BJ (cell line): ENCODE measurements around the gene RABAC1. TPM values are rescaled to one million over a fixed set of nuclear protein-coding genes. Genes with fewer than 3 reads are reported as not detected.

Experiments
- CTCF ChIA-PET: fragments of 350-600 bp; formaldehyde crosslinking; extraction: SDS; loops from one replicate; lab custom pipeline; 2021; ENCODE audit warnings: antibody characterized with exemption, inconsistent platforms; lab: Yijun Ruan, JAX
- POLR2A ChIA-PET: fragments of 300-600 bp; sonication (Branson Sonifier 250); formaldehyde crosslinking; extraction: SDS; loops from one replicate; lab custom pipeline; 2021; ENCODE audit warnings: antibody characterized with exemption; lab: Charles Lee
- DNase-seq: peaks from one replicate; pipeline ENCODE4 v3.0.0-alpha.2; 2011; ENCODE audit warnings: low read depth
- H3K27me3 ChIP-seq: 2 replicates; pipeline ENCODE4 v1.6.0; 2011; ENCODE audit warnings: low read length; ENCODE audit not compliant: control insufficient read depth, insufficient read depth
- H3K36me3 ChIP-seq: 2 replicates; pipeline ENCODE4 v1.5.1; 2011; ENCODE audit warnings: low read length; ENCODE audit not compliant: control insufficient read depth, insufficient read depth
- H3K4me3 ChIP-seq: 2 replicates; pipeline ENCODE4 v1.5.1; 2011; ENCODE audit warnings: low read depth, mild to moderate bottlenecking, control low read depth, low read length
- polyA plus RNA-seq: library from polyadenylated mRNA; depleted of rRNA; stranded (reverse); fragments of >200 nt; gene quantifications from 2 replicates; pipeline ENCODE4 v1.2.3, GENCODE V29; 2011
- TF ChIP-seq, protein P1 (sequence below): IDR thresholded peaks from 2 replicates; pipeline ENCODE4 v1.5.1; 2011; ENCODE audit warnings: low read depth, mild to moderate bottlenecking, control low read depth, inconsistent platforms, low read length, moderate library complexity; ENCODE audit not compliant: insufficient read depth

The RABAC1 gene
- polyA plus RNA-seq, 1 experiment: 361 TPM

DNA sequence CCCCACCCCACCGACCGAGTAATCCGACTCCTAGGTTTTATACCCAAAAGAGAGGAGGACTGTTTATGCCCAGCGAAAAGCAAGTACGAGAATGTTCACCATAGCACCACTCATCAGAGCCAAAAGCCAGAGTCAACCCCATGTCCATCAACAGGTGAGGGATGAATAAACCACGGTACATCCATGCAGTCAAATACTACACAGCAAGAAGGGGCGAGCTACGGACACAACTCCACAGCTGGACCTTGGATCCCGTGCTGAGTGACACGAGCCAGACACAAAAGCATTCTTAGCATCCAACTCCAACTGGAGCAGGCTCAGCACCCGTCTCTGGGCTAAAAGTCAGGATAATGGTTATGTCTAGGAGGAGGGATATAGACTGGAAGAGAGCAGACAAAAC, 12.2 kb upstream of the RABAC1 start:
- peaks cover 2% of the 10 kb centered on the region; the same call in 1 of the 2 replicates for H3K27me3 ChIP-seq
- POLR2A ChIA-PET: no interaction called here
- CTCF ChIA-PET: no interaction called here
- TF ChIP-seq, protein P1, sequence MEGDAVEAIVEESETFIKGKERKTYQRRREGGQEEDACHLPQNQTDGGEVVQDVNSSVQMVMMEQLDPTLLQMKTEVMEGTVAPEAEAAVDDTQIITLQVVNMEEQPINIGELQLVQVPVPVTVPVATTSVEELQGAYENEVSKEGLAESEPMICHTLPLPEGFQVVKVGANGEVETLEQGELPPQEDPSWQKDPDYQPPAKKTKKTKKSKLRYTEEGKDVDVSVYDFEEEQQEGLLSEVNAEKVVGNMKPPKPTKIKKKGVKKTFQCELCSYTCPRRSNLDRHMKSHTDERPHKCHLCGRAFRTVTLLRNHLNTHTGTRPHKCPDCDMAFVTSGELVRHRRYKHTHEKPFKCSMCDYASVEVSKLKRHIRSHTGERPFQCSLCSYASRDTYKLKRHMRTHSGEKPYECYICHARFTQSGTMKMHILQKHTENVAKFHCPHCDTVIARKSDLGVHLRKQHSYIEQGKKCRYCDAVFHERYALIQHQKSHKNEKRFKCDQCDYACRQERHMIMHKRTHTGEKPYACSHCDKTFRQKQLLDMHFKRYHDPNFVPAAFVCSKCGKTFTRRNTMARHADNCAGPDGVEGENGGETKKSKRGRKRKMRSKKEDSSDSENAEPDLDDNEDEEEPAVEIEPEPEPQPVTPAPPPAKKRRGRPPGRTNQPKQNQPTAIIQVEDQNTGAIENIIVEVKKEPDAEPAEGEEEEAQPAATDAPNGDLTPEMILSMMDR: no peak
- no peak overlapping the region for H3K4me3 ChIP-seq
- DNase-seq: no peak
- no peaks in the 10 kb centered on the region for H3K36me3 ChIP-seq

DNA sequence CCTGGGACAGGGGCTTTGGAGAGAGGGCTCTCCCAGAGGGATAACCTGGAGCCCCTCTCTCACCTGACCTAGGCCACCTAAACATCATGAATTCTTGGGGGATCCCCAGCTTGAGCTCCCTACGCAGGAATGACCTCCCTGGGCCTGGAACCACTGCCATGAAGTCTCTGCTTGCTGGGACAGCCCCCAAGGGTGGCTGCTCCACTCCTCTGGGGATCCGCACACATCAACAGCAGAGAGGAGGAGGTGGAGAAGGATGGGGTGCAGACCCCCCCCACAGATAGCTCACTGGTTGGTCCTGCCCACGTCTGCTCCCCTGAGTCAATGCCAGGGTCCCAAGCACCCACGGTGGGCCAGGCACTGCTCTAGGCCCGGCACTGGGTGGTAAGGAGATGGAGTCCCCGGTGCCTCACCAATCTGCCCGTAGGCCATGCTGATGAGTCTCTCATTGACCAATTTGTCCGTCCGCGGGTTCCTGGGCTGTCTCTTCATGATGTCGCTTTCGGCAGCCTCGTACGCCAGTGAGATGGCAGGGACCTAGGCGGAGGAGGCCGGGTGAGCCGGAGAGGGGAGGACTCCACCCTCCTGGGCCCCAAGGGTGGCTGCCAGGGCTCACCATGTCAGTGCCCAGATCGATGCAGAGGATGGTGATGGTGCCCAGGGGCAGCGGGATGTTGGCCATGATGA, 10.8 kb upstream of the RABAC1 start:
- ChIA-PET POLR2A (no interaction called here), CTCF (interaction anchor here (1.6 kb wide), 1 partner anchor 17 kb away, joined by 4 read pairs; no protein-coding TSS in a partner anchor)
- no peaks in the 10 kb centered on the region for H3K36me3 ChIP-seq
- no peak overlapping the region for H3K4me3 ChIP-seq
- TF ChIP-seq, protein P1: no peak
- no peak for DNase-seq
- peaks cover 2% of the 10 kb centered on the region; the same call in 1 of the 2 replicates for H3K27me3 ChIP-seq

DNA sequence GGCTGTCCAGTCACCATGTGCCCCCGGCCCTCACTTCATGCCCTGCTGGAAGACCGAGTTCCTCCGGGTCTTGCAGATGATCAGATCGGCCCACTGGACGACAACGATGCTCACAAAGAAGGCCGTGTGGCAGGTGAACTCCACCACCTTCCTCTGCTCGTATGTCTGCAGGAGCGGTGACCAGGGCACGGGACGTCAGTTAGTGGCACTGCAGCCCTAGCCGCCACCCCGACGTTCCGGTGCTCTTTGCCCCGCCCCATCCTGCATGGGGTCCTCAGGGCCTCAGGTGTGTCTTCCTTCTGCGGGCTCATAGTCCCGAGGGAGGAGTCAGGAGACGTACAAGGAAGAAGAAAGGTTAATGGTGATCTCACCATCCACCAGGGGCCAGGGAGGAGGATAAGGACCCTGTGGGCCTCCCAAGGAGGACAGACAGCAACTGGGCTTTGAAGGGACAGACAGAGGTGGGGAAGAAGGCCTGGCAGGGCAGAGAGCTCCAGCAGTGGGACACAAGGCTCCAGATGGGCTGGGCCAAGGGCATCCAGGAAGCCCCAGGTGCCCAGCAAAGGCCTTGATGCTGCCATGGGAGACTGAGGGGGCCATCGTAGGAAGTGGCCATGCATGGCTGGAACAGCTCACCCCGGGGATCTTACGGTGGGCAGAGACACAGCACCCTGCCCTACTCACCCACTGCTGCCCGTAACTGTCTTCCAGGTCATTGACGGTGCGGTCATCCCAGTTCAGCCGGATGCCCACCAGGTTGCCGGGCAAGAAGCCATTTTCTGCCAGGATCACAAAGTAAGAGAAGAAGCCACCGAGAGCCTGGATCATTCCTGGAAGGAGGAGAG, 9.9 kb upstream of the RABAC1 start:
- CTCF ChIA-PET: interaction anchor here (1.6 kb wide), 1 partner anchor 17 kb away, joined by 4 read pairs; no protein-coding TSS in a partner anchor
- no peak overlapping the region for H3K4me3 ChIP-seq
- no peaks in the 10 kb centered on the region for H3K36me3 ChIP-seq
- TF ChIP-seq, protein P1: no peak
- POLR2A ChIA-PET: interaction anchor here (0.6 kb wide), 1 partner anchor 10 kb away, joined by 3 read pairs; no protein-coding TSS in a partner anchor
- no peak for DNase-seq
- peaks cover 2% of the 10 kb centered on the region; the same call in 1 of the 2 replicates for H3K27me3 ChIP-seq

GRCh38 chr19:41967054-41967783, 8.1 kb upstream of the RABAC1 start:
- POLR2A ChIA-PET: no interaction called here
- no peak for DNase-seq

More at GRCh38 chr19:41967054-41967783, 8.1 kb upstream of the RABAC1 start:
- CTCF ChIA-PET: no interaction called here
- TF ChIP-seq, protein P1: no peak
- Histone ChIP-seq H3K27me3 (peaks cover 2% of the 10 kb centered on the region; the same call in 1 of the 2 replicates), H3K4me3 (no peak overlapping the region), H3K36me3 (no peaks in the 10 kb centered on the region)
